HT1080 (cell line): ENCODE results near the gene NRXN3. TPM values are rescaled to one million over a fixed set of nuclear protein-coding genes. Genes with fewer than 3 reads are reported as not detected.
"Not testable (repeated sequence)": the region's sequence is repeated elsewhere in the genome, so short reads cannot be mapped to it uniquely, and the experiment has no call there.

ENCODE experiments used
- DNase-seq: peaks from one replicate; pipeline ENCODE4 v3.0.0-alpha.2; 2015; ENCODE audit warnings: low read depth
- total RNA-seq: library from RNA; depleted of rRNA; stranded (reverse); fragments of >200 nt; shearing (Covaris generic); gene quantifications from 2 replicates; pipeline ENCODE4 v1.2.3, GENCODE V29; 2014

NRXN3 gene
- total RNA-seq, 1 experiment from 2014 or later: 1.2 TPM

DNA sequence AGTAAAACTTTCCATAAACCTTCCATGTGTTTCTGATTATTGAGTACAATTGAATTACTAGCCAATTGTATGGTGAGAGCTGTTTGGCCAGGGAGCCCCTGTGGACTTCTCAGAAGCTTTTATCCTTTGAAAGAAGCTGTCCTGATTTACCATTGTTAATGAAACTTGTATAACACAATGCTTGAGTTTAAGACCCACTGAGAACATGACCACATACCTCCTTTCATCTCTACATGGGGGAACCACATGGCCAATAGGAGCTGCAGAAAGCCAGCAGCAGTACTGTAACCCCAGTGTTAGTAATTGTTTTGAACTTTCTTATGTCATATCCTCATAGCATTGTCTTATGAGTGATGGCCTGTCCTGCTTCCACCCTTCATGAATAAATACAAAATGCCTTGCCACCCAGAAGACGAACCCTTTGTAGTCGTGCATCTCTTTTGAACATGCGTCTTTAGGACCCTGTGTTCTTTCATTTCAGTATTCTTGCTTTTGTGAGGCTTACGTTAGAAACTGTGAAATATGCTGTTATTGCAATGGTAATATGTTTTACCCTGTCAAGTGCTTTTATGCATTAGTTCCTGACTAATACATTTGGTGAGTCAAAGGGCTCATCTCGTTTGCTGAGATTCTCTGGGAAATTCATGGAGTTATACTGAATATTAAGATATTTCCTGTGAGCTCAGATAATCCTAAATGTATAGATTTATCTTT is 815.7 kb downstream of the NRXN3 start:
- peak; percentile 38 for DNase-seq

DNA sequence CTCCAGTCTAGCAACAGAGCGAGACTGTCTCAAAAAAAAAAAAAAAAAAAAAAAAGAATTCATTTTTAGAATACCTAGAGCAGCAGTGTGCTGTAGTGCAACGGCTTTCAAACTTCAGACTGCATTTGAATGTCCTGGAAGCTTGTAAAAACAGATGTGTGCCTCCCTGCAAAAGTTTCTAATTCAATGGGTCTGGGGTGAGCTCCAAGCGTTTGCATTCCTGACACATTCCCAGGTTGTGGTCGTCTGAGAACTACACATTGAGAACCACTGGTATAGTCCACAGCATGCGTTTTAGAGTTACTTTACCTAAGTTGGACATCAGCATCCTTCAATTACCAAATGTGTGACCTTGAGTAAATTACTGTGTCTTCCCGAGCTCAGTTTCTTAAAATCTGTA is 816.8 kb downstream of the NRXN3 start:
- no peak for DNase-seq

DNA sequence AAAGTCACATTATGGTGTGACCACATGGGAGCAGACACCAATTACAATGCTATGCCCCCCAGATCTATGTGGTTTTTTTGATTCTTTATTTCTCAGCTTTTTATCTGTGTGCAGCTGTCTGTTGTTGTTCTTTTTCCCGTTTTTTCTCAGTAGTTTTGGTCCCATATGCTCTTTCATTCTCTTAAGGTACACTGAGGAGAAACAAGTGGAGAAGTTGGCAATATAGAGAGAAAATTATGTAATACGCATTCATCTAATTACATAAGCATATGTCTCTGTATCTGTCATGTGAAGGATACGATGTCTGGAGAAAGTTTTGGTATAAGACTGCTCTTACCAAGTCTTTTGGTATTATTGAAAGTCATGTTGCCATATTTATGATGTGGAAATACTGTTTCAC is 819.0 kb downstream of the NRXN3 start:
- no peak for DNase-seq

DNA sequence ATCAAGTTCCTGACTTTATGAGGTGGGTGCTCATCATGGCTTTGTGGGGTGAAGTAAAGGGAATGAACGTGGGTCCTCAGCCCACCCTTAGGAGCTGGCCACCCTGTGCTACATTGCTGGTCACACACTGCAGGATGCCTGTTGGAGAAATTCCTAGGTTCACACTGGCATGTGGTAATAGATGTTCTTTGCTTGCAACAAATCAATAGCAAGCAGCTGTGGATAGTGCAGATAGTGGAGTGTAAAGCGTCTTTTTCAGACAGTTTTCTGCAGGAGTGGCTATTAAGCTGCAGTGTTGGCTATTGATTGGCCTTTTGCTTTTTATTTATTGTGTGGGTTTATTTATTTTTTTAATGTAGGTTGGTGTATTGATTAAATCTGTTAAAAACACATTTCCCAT is 822.7 kb downstream of the NRXN3 start:
- DNase-seq: no peak

DNA sequence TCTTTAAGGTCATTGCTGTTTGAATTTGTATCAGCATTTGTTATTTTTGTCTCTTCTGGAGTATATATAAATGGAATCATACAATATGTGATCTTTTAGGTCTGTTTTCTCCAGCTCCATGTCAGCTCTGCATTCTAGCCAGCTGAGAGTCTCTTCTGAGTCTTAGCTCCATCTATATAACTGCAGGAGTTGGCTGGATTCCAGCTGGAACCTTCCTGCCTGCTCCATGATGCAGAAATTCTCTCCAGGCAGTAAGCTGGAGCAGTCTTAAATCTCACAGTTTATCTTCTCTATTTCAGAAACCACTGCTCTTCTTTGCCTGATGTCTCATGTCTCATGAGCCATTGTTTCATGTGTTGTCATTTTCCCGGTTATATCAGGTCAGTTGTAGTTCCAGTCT is 827.6 kb downstream of the NRXN3 start:
- DNase-seq: no peak

DNA sequence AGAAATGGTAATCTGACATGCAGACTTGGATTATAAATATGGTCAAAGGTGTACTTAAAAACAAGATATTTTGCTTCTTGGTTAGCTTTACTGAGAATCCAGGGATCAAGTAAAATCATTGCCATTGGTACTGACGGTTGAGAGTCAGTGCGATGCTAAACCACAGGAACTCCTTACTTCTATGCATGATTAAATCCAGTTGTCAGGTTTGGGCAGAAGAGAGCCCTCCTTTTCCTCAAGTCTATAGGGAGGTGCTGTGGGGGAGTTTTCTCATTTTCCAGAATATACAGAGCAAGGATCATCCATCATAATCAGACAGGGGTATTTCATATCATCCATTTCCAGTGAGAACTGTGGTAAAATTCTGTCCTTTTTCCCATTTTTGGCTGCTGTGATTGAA is 839.1 kb downstream of the NRXN3 start:
- DNase-seq: no peak

DNA sequence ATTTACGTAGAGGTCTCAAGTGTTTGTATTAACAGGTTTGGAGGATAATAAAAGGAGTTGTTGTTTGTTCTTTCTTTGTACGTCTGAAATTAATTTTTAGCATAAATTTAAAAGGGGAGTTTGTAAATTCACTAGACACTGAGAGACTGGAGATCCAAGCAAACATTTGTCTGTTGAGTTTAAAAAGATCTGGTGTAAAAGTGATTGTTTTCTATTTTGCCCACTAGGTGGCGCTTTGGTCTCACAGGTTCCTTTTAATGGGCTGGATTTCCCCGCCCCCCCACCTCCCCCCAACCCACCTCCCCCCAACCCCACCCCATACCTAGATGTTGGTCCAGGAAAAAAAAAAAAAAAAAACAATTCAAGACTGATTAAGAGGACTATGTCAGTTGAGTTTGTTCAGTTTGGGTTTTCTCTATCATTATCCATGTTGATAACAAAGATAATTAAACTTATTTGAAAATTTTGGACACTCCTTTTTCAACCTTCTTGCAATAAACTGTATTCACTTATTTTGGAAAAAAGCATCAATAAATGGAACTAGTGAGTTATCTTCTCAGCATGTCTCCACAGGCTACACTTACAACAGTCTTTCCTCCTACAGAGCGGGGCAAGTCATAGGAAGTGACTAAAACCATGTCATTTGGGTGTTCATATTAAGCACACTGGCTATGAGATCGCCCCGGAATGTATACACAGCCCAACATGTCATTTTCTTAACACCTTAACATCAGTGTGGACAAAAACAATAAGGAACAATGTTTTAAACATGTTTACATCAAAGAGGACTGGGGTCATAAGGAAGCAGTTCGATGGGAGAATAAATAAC is 841.1 kb downstream of the NRXN3 start:
- DNase-seq: peak; percentile 87

DNA sequence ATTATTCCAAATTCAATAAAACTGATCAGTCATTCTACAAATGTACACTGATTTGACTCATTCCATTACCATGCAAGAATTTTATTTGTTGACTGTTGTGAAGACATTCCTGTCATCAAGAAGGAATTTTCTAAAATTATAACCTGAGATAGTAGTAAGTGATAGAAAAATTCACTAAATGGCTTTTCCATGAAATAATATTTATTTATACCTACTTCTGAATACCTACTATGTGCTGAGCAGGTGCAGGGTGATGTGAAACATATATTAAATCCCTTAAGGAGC is 841.7 kb downstream of the NRXN3 start:
- DNase-seq: no peak

DNA sequence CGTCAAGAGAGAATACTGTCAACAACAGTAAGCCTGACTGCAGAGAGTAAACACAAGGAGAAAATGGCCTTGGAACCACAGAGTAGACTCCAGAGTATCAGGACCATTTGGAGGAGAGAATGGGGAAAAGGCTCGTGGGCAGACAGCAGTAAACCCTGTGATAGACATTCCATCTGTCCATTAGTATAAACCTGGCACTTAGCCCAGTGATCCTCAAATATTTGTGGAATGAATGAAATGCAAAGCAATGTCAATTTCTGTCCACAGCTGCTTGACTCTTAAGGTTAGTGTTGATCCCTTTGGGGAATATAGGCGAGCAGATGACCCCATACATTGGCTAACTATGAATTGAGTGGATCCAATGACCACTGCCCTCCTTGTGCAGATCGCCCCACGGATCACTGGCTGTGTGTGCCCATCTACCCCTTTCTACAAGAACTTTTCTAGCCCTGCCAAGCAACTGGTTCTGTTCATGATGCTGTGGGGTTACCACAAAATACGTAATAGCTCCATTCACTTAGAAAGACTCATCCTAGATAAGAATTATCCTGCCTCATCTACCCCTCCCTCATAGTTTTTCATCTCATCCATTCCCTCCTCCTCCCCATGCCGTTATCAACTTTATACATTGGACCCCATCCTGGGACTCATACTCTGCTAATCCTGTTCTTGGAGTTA is 846.8 kb downstream of the NRXN3 start:
- DNase-seq: peak; percentile 75

DNA sequence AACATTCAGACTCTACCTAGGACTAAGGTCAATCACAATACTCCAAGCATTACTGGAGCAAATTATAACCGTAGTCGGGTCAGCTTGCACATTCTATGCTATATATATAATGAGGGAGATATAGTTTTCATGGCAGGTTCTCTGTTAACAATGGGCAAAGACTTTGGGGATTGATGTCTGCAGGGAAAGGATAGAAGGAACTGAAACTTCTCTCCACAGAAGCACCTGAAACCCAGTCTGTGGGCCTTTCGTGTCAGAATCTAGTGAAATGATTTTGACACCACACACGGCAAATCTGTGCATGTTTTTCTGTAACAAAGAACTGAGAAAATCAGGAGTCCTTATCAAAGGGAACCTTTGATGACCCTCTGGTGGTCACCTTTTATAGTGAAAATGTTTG is 847.4 kb downstream of the NRXN3 start:
- DNase-seq: no peak

DNA sequence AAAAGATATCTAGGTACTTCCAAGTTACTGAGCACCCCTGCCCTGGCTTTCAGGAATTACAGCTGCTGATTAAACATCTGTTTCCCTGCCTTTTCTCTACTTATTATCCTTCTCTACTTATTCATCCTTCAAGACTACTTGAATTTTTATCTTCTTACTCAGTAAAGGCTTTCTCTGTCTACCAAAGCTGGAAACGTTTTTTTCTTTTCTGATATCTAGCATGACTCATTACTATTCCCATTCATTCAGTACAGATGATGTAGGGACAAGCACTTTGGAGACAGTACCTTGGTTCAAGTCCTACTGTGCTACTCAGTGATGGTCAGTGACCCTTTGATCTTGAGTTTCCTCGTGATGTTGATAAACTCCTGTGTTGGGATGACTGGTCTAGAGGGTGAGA is 848.7 kb downstream of the NRXN3 start:
- peak; percentile 86 for DNase-seq

DNA sequence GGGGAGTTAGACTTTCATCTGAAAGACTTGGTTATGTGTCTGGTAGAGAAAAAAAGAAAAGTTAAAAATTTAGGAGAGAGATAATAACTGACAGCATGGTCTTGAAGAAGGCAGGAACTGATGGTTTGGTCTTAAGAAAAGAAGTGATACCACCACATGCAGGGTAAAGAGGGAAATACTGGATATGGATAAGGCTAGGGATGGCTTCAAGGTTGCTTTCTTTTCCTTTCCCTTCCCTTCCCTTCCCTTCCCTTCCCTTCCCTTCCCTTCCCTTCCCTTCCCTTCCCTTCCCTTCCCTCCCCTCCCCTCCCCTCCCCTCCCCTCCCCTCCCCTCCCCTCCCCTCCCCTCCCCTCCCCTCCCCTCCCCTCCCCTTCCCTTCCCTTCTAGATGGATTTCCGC is 849.7 kb downstream of the NRXN3 start:
- not testable (repeated sequence) for DNase-seq

DNA sequence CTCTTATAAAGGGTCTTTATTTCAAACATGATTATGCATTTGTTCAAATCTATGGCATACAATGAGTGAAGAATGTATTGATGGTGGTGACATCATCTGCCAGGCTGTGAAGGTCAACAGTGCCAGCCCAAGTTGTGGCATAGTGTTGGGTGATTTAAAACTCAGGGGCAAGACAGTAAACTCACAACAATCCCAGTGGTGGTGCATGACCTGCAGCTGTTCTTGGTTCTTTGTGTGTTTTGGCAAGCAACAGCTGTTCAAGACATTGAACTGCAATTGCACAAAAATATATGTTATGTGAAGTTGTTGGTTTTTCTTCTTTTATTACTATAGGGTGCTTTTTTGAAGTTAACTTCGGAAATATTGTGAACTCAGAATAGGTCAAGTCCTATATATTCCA is 851.6 kb downstream of the NRXN3 start:
- DNase-seq: no peak

DNA sequence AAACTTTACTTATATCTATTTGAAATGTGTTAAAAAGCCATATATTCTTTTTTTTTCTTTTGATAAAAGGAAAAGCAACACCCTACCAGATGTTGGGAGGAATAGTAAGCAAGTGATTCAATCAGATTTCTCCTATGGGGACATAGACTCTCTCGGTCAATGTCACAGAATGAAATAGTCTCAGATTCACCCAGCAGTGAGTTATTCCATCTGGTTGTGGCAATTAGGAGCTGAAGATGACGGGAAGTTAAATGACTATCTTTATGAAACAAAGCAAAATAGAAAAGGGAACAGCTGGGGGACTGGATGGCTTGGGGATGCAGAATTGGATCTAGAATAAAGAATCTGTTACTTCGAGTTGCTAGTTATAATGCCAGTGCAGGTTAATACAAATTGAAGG is 857.0 kb downstream of the NRXN3 start:
- no peak for DNase-seq

DNA sequence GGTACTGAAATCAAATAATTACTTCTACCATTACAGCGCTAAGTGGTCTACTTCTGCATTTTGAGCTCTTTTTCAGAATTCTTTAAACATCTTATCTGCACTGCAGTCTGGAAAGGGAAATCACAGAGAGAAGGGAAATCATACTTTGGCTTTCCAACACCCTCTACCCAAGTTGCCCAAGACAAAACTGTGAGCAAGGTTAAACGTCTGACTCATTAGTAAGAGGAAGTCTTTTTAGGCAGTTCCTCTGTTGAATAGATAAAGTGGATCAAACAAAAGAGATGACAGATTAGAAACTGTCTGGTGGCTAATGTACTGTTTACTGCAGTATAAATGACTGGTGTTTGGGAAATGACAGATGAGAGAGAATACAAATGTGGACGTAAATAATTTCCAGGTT is 858.1 kb downstream of the NRXN3 start:
- no peak for DNase-seq

DNA sequence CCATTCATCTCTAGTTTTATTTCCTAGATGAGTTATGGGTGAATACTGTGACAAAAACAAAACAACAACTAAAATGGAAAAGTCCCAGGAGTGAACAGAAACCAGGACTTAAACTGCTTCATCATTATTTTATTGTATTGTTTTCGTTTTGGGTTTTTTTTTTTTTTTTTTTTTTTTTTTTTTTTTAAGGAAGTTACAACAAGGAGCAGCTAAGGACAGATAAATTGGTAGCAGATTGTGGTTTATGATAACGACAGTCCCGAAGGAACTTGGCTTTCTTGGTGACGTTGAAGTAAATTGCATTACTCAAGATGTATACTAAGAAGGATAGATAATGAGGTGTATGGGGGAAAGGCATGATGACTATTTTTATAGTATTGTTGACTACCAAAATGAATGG is 866.3 kb downstream of the NRXN3 start:
- DNase-seq: no peak

DNA sequence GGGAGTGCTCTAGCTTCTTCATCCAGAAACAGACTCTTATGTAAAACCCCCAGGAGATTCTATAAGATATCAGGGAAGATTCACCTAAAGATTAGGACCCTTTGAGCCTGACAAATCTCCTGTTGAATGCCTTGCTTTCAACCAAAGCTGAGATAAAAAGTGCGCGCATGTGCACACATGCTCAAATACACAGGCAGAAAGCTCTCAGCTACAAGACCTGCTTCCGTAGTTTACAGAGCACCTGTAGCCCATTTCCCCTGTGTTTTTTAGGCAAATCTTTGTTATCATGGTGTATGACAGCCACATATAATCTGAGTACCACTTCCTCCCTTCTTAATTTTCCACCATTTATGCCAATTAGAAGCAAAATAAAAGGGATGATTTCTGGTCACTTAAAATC is 866.9 kb downstream of the NRXN3 start:
- DNase-seq: no peak

DNA sequence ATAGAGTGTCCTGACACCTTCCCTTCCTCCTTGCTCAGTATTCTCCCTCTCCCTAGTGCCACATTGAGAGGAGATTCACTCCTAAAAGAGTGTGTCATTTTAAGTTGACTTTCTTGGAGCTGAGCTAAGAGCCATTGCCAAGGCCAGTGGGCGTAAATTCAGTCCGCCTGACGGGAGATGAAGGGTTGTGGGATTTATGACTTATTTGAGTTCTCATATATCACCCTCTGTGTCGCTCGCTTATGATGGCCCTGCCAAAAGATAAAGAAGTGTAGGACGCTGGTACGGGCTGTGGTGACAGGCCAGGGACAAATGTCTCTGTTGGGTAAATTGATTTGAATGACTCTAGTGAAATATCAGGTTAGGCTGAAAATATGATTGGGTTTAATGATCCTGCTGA is 867.4 kb downstream of the NRXN3 start:
- no peak for DNase-seq

DNA sequence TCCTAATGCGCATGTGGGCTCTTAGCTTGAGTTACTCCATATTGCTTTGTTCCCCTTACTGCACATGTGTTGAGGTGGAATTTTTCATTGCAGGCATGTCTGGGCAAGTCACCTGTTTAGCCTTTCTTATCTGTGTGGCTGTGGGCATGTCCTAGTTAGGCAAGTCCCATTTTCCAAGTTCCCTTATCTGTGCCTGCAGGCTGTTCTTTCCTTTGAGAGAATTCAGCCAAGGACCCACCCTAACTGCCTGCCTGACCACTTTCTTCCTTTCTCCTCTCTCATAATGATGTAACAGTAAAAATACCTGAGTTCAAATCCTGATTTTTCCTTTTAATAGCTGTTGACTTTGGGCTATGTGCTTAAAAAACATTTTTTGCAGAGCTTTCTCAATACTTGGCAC is 870.6 kb downstream of the NRXN3 start:
- DNase-seq: no peak

DNA sequence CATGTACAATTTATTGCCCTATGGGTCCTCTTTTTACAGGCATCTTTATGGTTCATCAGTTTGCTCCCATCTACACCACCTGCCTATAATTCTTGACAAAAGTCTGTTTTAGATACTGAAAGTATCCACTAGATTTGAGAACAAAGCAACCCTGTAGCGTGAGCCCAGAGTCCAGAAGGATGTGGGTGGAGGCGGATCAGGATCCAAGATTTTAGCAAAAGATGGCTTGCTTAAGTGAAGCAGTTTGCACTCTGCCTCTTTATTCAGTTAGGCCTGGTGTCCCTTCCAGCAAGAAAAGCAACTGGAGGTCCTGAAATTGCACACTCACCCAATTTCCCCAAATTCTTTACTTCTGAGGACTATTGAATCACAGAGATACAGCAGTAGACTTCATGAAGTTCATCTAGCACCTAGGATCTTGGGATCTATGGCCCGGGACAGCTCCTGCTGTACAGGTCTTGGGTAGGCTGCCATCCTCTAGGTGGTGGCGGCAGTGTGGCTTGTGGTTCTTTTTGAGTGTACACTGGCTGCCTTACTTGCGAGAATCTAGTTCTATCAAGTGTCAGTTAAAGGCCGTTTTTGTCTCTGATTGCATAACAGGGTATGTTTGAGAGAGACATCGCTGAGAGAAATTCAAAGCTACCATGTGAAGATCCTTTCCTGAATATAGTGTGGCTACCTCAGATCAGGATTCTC is 873.2 kb downstream of the NRXN3 start:
- DNase-seq: no peak

DNA sequence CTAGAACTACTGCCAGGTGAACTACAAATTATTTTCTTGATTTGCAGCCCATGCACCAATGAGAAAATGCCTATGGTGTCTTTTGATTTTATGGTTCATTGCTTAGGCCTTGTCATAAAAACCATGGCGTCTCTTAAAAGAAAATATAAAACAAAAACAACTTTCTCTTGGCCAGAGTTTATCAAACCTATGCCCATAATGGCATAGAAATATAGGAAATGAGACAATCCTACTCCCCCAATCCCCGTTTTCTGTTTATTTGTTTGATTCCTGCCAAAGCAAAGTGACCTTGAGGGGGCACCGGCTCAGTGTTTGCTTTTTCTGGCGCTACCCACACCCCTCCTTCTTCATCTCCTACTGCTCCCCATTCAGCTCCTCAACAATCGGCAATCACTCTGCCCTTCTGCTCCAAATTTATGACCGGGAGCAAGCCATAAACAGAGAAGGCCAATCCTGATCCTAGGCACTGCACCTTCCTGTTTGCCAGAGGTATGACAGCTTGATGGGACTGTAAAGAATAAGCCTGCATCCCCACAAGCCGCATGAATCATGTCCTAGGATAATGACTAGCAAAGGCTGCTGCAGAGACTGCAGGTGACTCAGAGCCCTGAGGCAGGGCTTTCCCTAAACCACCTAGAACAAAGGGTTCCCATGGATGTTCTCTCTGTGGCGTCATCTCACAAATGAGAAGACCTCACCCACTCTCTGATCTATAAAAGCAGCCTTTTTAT is 874.9 kb downstream of the NRXN3 start:
- DNase-seq: peak; percentile 97
